Measurements from ENCODE around the gene EZH2. TPM values are rescaled to one million over a fixed set of nuclear protein-coding genes. Genes with fewer than 3 reads are reported as not detected.

Gene EZH2
- total RNA-seq, 4 donors from 2014 or later, result 1.1 to 4.9 (median 2.2) TPM

DNA sequence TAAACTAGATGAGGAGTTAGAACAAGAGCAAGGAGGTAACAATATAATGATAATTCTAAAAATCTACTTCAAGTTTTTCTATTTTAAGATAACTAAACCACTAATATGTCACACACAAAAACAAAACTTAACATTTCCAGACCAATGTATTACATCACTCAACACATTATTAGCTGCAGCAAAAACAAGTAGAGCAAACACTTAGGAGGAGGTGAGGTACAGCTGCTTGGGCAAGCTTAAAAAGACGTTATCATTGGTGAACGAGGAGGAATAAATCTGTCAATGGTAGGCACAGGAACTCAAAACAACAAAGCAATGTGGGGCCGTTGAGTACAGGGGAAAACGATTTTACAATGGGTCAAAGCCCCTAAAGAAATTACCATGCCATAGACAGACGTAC is 58.8 kb downstream of the EZH2 start:
- TF ChIP-seq, protein P1, sequence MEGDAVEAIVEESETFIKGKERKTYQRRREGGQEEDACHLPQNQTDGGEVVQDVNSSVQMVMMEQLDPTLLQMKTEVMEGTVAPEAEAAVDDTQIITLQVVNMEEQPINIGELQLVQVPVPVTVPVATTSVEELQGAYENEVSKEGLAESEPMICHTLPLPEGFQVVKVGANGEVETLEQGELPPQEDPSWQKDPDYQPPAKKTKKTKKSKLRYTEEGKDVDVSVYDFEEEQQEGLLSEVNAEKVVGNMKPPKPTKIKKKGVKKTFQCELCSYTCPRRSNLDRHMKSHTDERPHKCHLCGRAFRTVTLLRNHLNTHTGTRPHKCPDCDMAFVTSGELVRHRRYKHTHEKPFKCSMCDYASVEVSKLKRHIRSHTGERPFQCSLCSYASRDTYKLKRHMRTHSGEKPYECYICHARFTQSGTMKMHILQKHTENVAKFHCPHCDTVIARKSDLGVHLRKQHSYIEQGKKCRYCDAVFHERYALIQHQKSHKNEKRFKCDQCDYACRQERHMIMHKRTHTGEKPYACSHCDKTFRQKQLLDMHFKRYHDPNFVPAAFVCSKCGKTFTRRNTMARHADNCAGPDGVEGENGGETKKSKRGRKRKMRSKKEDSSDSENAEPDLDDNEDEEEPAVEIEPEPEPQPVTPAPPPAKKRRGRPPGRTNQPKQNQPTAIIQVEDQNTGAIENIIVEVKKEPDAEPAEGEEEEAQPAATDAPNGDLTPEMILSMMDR (IDR thresholded peaks at IDR 0.05; ENCODE audit: low read depth), result no peak

DNA sequence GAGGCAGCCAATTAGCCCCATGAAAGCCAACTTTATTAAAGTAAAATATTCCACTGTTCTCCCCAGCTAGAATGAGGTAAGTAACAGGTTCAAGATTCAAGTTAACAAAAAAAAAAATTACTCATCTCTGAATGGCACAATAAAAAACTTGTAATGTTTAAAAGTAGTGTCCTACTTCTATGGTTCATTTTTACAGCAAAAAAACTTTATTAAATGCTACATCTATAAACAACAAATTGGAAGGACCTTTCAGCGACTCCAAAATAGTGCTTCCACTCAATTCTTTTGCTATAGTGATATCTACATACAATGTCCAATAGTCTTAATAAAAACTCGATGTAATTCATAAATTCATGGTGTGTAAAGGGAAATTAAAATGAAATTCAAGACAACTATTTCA is 59.2 kb downstream of the EZH2 start:
- TF ChIP-seq, protein P1 (IDR thresholded peaks at IDR 0.05; ENCODE audit: low read depth), result no peak

DNA sequence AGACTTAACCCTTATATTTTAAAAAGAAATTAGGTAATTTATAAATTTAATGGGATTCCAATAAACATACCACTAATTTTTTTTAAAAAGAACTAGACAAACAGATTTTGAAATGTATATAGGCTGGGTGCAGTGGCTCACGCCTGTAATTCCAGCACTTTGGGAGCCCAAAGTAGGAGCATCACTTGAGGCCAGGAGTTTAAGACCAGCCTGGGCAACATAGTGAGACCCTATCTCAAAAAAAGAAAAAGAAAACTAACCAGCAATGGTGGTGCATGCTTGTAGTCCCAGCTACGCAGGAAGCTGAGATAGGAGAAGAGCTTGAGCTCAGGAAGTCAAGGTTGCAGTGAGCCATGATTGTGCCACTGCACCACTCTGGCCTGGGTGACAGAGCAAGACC is 62.7 kb downstream of the EZH2 start:
- TF ChIP-seq, protein P1 (IDR thresholded peaks at IDR 0.05; ENCODE audit: low read depth), result no peak

DNA sequence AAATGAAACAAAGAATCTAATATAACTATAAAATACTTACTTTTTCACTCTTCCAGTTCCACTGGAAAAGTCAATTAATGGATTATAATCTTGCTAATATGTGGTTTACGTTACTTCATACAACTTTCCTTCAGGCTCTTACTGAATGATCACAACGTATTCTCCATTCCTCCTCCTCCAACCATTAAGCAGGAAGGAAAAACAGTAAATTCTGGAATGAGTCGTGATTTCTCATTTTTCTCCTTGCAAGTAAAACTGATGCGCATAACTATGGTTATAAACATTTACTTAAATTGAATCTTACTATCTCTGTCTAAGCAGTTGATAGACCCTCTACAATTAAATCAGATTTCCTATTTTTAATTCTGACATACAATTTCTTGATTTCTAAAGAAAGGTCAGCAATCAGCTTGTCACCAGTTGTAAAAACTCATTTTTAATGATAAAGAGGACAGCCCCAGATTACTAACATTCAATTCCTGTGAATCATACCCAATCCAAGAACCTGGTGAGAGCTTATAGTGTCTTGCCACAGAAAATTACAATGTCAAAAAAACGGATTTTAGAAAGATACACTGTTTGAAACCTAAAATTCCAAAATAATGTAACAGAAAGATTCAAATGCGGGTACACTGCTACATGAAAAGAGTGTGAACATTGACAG is 64.3 kb downstream of the EZH2 start:
- TF ChIP-seq, protein P1 (IDR thresholded peaks at IDR 0.05; ENCODE audit: low read depth), result no peak

DNA sequence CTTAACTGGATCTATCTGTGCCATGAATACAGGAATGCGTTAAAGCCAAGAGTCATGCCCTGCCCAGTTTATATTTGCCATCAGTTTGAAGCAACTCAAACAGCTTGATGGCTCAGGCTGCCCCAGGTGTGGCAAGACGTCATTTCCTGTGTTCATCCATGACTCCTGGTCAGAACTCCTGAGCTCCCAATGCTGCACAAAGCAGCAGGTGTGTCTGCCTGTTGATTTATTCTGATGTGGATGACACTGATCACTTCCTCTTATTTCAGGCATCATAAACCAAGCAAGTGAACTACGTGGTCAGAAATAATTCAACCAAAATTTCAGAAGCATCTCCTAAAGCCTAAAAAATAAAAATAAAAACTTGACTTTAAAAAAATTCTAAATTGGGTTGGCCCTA is 68.5 kb downstream of the EZH2 start:
- TF ChIP-seq, protein P1 (IDR thresholded peaks at IDR 0.05; ENCODE audit: low read depth), result no peak

DNA sequence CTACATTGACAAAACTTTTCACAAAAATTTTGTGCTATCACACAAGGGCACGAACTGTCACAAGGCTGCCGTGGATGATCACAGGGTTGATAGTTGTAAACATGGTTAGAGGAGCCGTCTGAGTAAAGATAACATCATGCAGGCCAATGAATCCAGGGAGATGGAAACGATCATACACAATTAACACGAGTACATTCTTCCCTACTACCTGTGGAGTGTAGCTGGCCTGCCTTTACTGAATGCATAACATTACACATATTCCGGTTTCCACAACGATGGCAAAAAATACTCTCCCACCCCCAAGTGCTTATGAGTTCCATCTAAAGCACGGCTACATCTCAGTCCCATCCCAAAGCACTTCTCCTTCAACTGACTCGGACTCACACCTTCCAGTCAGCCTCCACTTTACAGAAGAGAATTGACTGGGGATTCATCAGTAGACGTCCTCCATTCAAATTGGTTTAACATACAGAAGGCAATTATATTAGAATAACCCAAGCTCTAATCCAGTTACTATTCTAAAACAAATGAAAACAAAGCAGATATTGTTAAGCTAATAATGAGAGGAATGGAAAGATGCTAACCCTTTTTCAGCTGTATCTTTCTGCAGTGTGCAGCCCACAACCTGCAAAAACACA is 69.0 kb downstream of the EZH2 start:
- TF ChIP-seq, protein P1 (IDR thresholded peaks at IDR 0.05; ENCODE audit: low read depth), result no peak

DNA sequence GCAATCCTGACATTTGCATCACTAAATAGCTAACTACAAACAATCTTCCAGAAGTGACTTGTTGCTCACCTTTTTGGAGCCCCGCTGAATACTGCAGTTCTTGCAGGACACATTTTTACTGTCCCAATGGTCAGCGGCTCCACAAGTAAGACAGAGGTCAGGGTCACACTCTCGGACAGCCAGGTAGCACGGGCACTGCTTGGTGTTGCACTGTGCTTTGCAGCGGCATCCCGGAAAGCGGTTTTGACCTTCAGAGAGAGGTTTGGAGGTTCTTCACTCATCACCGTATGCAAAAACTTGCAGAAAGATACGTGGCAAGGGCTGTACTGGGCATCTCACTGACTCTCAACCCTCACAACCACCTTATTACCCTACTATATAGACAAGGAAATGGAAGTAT is 70.2 kb downstream of the EZH2 start:
- TF ChIP-seq, protein P1 (IDR thresholded peaks at IDR 0.05; ENCODE audit: low read depth), result no peak

Measured in subcutaneous adipose tissue (tissue), 4 donors.